Measurements from ENCODE around the gene RFX3.

RFX3 gene

DNA sequence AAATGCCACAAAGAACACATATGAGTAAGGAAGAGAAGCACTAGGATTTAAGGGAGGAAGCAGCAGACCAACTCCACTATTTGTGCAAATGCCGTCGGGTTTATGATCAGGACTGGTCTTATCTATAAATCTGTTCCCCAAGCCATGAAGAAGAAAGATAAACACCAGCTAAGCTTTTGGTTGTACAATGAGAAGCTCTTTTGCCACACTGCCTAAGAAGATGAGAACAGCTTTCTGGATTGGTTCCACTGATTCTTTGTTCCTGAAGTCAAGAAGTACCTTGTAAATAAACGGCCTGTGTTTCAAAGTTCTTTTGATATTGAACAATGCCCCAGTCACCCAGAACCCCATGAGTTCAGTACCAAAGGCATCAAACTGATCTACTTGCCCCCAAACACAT, 93.9 kb downstream of the RFX3 start:
- FAIRE-seq, result no peak

DNA sequence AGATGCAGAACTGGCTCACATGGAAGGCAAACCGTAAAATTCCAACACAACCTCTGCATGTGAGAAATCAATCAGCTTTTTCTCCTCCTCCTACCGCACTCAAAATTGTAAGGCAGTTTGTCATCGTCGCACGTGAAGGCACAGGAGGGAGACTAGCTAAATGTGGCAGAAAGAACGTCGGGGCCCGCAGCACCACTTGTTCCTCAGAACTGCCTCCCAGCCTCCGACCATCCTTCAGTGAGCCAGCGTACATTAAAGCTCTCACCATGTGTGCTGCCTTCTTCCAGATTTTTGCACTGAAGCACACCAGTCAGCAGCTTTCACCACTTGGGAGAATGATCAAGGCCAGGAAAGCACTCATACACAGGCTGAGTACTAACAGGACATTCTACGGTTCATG, 105.9 kb downstream of the RFX3 start:
- FAIRE-seq, result no peak

DNA sequence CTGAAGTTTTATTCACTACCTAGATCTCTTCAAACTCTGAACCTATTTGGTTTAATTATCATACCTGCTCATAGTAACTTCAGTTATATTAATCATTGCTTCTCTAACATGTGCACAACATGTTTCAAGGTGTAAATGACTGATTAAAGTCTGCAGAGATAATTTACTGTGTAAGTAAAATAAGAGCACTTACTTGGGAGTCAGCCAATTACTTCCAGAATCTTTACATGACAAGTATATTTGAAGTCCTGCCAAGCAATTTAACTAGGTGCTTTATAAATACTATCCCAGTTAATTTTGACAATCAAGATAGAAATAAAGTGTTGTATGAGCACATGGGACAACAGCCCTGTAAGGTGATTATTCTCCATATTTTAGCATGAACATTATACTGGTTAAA, 109.9 kb downstream of the RFX3 start:
- FAIRE-seq, result no peak

DNA sequence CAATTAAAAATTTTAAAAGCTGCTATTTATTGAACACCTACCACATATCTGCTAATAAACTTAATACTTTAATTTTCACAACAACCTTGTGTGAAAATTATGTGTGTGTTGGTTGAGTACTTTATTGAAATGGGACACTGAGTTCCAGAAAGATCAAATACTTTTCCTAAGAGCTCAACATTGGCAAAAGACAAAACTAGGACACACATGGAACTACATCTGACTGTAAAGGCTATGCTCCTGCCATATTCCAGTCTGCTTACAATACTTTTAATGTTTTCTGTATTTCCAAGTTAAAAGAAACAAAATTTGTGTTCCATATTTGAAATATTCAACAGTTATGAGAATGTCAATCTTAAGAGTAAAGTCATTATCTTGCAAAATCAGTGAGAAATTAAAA, 111.8 kb downstream of the RFX3 start:
- FAIRE-seq, result no peak

DNA sequence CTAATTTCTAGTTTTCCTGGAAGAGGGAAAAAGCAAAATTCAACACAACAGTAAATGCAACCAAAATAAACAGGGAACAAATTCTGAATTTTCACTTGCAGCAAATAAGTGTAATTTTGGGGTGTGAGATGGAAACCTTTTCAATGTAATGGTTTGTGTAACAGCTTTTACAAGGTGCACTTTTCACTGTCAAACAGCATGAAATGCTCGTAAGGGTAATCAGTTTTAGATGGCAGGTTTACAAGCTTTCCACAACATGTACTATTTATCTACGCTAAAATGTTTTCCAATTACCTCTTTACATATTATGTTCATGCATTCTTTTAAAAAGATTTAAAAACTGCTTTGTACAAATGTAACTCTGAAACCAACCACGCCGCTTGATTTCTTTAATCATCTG, 115.3 kb downstream of the RFX3 start:
- no peak for FAIRE-seq

DNA sequence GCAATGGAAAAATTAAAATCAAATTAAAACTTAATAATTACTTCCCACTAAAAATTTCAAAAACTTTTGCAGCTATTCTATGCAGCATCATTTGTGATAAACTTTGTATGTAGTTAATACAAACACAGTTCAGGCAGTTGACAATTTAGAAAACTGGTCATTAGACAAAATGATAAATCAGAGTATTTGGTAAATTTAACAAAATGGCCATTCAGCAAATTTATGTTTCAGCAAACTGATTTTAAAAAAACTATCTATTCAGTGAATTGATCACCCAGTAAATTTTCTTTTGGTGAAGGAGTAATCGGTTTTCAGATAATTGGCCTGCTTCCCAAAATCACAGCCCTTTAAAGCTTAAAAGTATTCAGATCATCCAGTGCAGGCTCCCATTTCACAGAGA, 116.3 kb downstream of the RFX3 start:
- no peak for FAIRE-seq

DNA sequence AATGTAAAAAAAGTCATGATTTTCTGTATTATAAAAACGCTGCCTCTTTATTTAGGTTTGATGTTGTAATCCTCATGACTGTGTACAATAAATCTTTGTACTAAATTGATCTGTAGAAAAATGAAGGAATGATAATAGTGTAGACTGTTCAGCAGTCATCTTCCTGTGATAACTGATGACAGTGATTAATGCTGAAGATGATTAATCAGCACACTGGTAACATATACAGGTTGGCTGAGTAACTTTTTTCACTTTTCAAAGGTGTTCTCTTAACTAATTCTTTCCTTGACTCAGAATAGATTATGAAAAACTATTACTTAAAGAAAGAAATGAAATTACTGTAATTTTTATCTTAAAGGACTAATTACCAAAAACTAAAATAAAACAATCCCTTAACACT, 122.5 kb downstream of the RFX3 start:
- no peak for FAIRE-seq

DNA sequence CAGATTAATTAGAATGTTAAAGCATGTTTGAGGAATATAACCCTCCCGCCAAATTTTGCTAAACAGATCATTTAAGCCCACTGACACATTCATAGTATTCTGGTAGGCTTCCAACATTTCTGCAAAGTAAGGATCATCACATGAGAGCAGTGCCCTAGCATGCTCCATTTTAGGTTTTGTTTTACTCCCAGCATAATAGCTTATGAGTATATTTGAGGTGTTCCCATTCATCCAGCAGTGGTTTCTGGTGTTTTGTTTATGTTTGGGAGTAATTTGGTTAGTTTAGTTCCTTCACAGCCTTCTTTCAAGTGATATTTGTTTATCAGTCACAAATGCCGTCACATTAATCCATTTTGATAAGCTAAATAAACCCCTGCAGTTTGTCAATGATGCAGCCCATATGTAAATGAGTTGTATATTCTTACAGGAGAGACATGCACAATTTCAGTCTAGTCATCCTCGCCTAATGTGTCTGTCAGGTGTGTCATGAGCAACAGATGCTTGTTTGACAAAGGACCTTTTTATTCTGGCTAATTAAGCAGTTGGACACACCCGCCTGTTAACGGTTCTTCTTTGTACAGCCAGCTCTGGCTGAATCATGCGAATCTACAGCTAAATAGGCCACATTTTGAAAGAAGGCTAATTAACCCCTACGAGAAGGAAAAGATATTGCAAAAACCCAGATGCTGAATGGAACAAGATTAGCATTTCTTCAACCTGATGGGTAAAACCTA, 124.4 kb downstream of the RFX3 start:
- FAIRE-seq, result no peak

DNA sequence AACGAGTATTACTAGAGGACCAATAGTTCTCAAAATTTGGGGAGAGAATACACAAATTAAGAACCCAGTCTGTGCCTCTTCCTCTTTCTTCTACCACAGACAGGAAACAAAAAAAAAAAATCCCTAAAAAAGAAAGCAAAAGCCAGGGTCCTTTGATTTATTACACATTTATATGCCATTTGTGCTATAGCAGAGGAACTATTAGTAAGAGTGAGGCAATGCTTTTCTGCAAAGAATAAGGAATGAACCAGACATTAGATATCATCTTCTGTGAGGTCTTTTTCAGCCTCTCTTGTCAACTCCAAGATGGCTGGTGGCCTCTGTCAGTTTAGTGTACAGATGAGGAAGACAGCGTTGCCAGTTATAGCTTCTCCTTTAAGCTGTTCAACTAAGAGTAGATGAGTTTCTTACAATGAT, 127.6 kb downstream of the RFX3 start:
- FAIRE-seq, result no peak

DNA sequence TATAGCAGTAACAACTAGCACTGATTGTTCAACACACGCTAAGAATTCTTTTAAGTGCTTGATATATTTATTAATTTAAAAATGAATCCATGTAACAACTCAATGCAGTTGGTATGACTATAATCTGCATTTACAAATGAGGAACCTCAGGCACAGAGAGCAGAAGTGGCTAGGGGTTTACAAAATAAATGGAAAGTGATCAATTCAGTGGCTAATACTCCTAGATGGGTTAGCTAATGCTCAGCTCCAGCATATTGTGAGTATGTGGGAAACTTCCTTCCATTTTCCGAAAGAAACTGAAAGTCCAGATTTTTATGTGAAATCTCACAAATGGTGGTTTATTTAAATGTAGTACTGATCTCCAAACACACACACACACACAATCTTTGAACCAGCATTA, 128.0 kb downstream of the RFX3 start:
- FAIRE-seq, result no peak

DNA sequence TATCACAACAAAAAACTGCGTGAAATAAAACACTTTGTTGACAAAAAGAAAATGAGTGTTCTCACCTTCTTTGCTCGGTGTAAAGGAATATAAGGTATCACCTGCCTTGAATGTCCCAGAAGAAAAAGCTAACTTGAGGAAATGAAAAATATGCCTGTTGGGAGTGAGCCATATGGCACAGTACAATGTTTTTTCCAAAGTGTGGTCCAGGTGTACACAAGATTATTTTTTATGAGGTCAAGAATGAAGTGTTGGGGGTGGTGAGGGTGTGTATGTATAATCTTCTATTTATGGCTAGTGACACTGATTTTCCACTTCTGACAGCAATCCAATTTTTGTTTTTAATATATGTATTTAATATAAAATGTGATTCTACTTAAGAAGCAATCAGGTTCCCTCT, 134.4 kb downstream of the RFX3 start:
- FAIRE-seq, result no peak

DNA sequence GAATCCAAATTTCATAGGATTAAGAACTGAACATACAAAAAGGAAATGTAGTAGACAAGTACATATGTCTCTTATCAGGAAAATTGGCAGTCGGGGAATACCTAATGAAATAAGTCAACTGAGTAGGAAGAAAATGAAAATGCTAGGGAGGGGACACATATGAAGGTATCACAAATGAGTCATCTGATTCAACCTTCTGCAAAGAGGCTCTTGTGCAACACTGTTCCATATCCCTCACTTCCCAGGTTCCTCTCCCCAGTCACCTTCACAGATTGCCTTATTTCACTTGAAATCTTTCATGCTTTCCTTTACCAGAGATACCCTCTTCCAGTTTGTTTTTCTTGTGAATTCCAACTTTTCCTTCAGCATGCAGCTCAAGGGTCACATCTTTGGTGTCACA, 139.0 kb downstream of the RFX3 start:
- no peak for FAIRE-seq

DNA sequence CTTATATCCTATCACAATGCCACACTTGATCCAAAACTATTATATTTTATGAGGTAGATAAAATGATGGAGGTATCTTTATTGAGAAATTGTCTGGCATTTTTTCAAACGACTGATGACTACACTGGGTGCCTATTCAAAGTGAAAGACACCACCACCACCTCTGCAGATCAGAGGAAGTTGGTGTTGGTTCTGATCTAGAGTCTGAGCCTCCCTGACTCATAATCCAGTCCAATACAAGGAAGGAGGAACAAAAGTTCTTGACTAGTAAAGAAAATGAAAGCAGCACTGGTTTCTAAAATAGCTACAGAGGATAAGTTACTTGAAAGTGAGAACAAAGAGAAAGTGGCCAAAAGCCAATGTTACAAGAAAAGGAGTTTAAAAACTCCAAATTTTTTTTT, 139.9 kb downstream of the RFX3 start:
- no peak for FAIRE-seq

DNA sequence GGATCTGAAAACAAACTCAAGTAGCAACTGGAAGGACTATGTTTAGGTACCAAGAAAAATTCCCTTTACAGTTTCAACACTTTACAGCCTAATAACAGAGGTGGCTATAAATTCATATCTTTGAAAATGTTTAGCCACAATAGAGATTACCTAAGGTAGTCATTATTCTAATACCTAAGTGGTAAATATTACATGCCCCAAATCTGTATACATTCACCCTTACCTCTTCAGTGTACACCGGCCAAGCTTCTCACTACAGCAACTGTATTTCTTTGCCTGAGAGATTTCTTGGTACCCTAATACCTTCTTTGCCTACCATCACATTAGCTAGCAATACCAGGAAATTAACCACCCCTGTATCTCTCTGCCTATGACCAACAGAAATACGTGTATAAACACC, 154.0 kb downstream of the RFX3 start:
- no peak for FAIRE-seq

DNA sequence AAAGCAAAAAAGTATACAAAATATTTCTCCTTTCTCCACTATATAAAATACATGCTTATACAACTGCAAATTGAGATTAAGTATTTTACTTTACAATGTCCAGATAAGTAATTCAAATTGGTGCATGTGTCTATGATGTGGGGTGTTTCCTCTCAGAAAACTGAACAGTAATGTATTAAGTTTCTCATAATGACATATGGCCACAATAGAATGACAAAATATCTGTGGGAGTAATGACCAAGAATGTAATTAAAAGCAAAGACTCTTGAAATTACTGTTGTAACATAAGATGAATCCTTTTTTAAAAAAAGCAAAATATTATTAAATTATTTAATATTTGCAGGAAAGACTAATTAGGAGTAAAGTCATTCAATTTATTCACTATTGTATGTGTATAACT, 155.1 kb downstream of the RFX3 start:
- FAIRE-seq, result no peak

DNA sequence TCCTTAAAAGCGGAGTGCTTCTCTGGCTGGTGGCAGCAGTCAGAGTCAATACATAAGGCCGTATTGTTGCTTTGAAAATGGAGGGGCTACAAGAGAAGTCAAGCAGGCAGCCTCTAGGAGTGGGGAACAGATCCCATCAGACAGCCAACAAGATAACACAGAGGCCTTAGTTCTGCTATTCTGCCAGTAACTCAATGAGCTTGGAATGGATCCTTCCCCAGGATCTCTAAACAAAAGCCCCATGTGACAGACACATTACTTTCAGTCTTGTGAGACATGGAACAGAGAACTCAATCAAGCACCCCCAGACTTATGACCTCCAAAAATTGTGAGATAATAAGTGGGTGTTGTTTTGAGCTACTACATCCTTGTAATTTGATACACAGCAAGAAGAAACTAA, 158.6 kb downstream of the RFX3 start:
- no peak for FAIRE-seq

DNA sequence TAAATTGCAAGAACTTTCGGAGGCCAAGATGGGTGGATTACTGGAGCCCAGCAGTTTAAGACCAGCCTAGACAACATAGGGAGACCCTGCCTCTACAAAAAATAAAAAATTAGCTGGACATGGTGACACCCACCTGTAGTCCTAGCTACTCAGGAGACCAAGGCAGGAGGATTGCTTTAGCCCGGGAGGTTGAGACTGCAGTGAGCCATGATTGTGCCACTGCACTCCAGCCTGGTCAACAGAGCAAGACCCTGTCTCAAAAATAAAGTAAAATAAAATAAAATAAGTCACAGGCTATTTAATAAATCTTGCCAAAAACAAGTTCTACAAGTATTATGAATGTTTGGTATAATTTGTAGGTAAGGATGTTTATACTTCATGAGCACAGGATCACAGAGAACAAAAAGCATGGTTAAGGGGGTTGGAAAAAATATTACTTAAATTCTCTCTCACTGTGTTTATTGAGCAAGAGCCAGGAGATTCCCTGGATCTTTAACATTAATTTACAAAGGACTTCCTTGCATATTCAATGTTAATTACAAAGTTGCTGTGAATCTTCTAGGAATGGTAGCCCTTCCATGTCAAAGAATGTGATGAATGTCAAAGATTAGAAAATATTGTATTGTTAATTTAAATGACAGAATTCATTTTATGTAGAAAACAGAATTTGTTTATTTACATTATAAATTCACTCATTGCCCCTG, 164.0 kb downstream of the RFX3 start:
- FAIRE-seq, result no peak

DNA sequence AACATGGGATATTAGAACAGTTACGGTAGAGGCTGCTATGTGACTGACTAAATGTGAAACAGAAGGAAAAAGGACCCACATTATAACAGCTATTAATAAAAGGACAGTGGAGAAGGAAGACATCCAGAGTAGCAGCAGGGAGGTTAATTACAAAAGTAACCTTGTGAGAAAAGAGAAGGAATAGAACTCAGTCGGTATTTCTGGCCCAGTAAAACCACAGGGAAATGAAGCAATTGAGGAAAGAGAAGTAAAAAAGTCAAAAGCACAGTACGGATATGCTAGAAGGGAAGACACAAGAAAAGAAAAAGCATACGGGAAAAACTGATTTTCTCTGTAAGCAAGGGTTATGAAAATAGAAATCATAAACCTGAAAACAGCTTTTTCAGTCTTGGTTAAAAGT, 164.7 kb downstream of the RFX3 start:
- no peak for FAIRE-seq

DNA sequence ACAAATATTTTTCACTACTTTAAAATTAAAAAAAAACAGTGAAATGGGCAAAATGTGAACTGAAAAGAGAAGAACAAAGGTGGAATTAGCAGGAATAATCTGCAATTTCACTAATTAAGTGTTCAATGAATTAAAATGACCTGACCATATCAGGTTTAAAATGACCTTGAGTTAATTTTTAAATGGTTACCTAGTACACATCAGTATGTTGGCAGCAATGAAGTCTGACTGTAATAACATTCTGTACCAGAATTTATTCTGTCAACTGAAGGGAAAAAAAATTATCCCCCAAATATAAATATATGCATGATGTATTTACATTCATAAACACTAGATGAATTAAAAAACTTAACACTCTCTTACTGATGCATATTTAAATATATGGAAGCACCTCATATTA, 165.6 kb downstream of the RFX3 start:
- FAIRE-seq, result no peak

DNA sequence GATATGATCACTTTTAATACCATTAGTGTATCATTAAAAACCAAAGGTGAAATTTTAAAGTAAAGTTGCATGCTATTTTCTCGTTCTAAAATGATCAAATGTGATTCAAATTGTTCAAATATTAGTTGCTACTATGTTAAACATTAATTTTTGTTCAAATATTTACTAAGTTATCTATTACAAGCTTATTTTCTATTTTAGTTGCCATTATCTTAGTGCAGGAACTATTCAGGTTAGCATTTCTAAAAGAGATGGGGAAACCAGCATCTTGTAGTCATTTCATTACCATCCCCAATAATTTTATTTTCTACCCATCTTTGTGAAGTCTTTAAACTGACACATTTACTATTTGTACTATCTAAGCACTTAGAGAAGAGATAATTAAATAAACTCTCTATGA, 166.0 kb downstream of the RFX3 start:
- FAIRE-seq, result peak; percentile 33

DNA sequence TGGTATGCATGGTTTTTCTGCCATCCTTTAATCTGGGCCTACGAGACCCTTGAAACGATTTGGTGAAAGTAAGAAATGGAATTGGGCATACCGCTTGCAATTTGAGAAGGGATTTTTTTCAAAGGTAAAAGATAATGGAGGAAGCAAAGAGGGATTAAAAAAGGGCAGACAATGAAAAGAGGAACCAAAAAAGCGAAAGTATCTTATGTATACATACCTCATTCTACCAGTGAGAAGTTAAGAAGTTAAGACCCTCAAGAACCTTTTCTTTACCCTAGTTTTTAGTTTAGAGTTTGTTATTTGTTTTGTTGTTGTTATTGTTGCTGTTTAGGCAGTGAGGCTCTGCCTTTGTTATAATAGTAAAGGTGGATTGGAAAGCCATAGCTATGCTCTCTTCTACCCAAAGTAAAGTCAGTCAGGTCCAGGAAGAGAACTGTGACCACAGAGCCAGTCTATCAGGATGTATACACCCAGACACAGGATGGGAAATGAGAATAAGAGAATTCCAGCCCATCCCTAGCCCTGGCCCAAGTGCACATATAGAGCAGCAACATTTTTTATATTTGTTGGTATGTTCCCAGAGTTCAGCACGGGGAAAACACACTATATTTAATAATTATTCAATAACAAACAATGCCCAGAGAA, 166.6 kb downstream of the RFX3 start:
- FAIRE-seq, result no peak

DNA sequence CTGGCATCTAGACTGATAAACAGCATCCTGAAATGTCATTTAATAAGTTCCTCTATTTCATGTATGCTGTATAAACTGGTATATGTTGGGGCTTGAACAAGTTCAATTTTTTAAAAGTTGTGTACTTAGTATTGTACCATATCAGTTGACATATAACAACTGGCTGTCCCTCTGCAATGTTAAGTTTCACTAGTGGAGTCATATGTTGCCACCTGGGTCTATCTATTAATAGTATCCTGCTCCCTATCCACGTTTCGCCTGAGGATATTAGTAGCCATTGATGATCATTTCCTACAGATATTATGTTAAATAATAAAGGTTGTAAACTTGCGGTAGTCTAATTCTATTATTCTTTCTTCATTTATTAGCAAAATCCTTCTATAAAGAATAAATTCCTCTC, 177.6 kb downstream of the RFX3 start:
- FAIRE-seq, result no peak

DNA sequence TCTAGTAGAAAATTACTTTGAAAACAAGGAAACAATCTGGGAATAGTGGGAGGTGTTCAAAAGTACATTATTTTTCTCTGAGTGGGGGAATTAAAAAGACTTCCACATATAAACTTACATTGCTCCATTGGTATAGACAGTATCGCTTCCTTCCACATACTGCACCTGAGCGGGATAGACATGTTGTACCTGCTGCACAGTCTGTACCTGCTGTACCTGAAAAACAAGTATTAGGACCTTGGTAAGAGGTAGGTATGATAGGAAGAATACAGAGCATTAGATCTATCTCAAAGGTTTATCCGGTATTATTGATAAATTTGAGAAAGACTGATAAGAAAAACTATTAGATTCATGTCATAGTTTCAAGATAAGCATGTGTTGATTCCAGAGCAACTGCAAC, 179.3 kb downstream of the RFX3 start:
- FAIRE-seq, result no peak

DNA sequence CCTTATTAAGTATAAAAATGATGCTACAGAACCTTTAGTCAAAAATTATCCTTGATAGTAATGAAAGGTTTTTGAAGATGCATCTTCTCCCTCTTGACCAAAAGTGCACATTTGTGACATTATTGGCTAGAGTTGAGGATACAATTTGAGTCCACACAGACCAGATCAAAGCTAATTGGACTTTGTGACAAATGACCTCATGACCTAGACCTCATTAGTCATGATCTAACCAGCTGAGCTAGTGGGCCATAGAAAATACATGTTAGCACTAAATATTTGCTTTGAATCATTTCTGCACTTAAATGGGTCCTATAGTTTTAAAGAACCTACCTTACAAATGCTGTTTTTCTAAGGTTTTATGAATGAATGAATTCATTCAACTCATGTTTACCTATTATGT, 182.1 kb downstream of the RFX3 start:
- no peak for FAIRE-seq
